Measurements from ENCODE around the gene PARN. TPM values are rescaled to one million over a fixed set of nuclear protein-coding genes. Genes with fewer than 3 reads are reported as not detected.
"Not testable (repeated sequence)": the region's sequence is repeated elsewhere in the genome, so short reads cannot be mapped to it uniquely, and the experiment has no call there.

Gene PARN
- total RNA-seq, 4 donors from 2014 or later: 34.1 to 50.0 (median 40.3) TPM

DNA sequence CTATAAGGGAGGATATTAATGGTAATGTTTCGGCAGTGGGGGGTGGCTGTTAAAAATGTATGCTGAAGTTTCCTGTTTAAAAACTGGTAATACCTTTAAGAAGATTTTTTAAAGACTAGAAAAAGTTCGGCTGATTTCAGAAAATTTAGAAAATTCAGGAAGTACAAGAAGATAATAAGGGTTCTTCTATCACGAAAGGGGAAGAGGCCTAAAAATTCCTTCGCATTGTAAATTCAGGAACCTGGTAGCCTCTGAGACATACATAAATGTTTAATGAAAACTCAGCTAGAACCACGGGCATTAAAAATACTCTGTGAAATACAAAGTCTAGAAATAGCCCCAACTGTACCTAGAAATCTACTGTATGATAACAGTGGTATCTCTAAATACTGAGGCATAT lies 181.2 kb downstream of the PARN start:
- no peaks in the 10 kb centered on the region for H3K9me3 ChIP-seq
- TF ChIP-seq, protein P1, sequence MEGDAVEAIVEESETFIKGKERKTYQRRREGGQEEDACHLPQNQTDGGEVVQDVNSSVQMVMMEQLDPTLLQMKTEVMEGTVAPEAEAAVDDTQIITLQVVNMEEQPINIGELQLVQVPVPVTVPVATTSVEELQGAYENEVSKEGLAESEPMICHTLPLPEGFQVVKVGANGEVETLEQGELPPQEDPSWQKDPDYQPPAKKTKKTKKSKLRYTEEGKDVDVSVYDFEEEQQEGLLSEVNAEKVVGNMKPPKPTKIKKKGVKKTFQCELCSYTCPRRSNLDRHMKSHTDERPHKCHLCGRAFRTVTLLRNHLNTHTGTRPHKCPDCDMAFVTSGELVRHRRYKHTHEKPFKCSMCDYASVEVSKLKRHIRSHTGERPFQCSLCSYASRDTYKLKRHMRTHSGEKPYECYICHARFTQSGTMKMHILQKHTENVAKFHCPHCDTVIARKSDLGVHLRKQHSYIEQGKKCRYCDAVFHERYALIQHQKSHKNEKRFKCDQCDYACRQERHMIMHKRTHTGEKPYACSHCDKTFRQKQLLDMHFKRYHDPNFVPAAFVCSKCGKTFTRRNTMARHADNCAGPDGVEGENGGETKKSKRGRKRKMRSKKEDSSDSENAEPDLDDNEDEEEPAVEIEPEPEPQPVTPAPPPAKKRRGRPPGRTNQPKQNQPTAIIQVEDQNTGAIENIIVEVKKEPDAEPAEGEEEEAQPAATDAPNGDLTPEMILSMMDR (IDR thresholded peaks at IDR 0.05): no peak
- TF ChIP-seq POLR2A (IDR thresholded peaks at IDR 0.05): no peak
- no peak for DNase-seq
- no peak overlapping the region for H3K4me3 ChIP-seq
- H3K27me3 ChIP-seq: no peaks in the 10 kb centered on the region
- no peaks in the 10 kb centered on the region for H3K36me3 ChIP-seq
- no peaks in the 10 kb centered on the region for H3K4me1 ChIP-seq
- intact Hi-C loops (cut with DNase I; ENCODE audit: low total_unique reads): no loop called here
- H3K27ac ChIP-seq: no peak overlapping the region

GRCh38 chr16:14447783-14448182 lies 182.3 kb downstream of the PARN start:
- Histone ChIP-seq H3K9me3 (no peaks in the 10 kb centered on the region), H3K4me1 (no peaks in the 10 kb centered on the region), H3K36me3 (no peaks in the 10 kb centered on the region), H3K27me3 (no peaks in the 10 kb centered on the region), H3K27ac (no peak overlapping the region), H3K4me3 (no peak overlapping the region)
- no peak for DNase-seq
- intact Hi-C loops (cut with DNase I; ENCODE audit: low total_unique reads): no loop called here
- no peak for TF ChIP-seq POLR2A (IDR thresholded peaks at IDR 0.05)
- TF ChIP-seq, protein P1 (IDR thresholded peaks at IDR 0.05): no peak

- Histone ChIP-seq H3K9me3 (no peaks in the 10 kb centered on the region), H3K4me3 (no peak overlapping the region), H3K36me3 (no peaks in the 10 kb centered on the region), H3K27ac (no peak overlapping the region), H3K27me3 (no peaks in the 10 kb centered on the region), H3K4me1 (no peaks in the 10 kb centered on the region)
- DNase-seq: no peak
- intact Hi-C loops (cut with DNase I; ENCODE audit: low total_unique reads): no loop called here
- no peak for TF ChIP-seq POLR2A (IDR thresholded peaks at IDR 0.05)
- TF ChIP-seq, protein P1 (IDR thresholded peaks at IDR 0.05): no peak
These were observed 183.3 kb downstream of the PARN start for GRCh38 chr16:14446796-14447195.

- no peak overlapping the region for H3K27ac ChIP-seq
- no peaks in the 10 kb centered on the region for H3K4me1 ChIP-seq
- no peaks in the 10 kb centered on the region for H3K27me3 ChIP-seq
- H3K4me3 ChIP-seq: no peak overlapping the region
- intact Hi-C loops (cut with DNase I; ENCODE audit: low total_unique reads): no loop called here
- H3K36me3 ChIP-seq: no peaks in the 10 kb centered on the region
- no peak for TF ChIP-seq POLR2A (IDR thresholded peaks at IDR 0.05)
- TF ChIP-seq, protein P1 (IDR thresholded peaks at IDR 0.05): no peak
- DNase-seq: no peak
- H3K9me3 ChIP-seq: no peaks in the 10 kb centered on the region
These were observed 183.9 kb downstream of the PARN start for GRCh38 chr16:14445937-14446715.

- Histone ChIP-seq H3K4me1 (no peaks in the 10 kb centered on the region), H3K27ac (no peak overlapping the region), H3K9me3 (no peaks in the 10 kb centered on the region), H3K36me3 (no peaks in the 10 kb centered on the region), H3K27me3 (no peaks in the 10 kb centered on the region), H3K4me3 (no peak overlapping the region)
- TF ChIP-seq, protein P1 (IDR thresholded peaks at IDR 0.05): no peak
- no peak for TF ChIP-seq POLR2A (IDR thresholded peaks at IDR 0.05)
- intact Hi-C loops (cut with DNase I; ENCODE audit: low total_unique reads): no loop called here
- DNase-seq: no peak
These were observed 184.9 kb downstream of the PARN start for GRCh38 chr16:14444979-14445810.

- H3K27me3 ChIP-seq; H3K4me3 ChIP-seq; H3K27ac ChIP-seq; intact Hi-C loops (cut with DNase I; ENCODE audit: low total_unique reads); H3K36me3 ChIP-seq; H3K4me1 ChIP-seq; DNase-seq; H3K9me3 ChIP-seq: not testable (repeated sequence)
These were observed 188.5 kb downstream of the PARN start for GRCh38 chr16:14441533-14441932.
